ENCODE measurements around the gene SPOUT1.
"Not testable (repeated sequence)": the region's sequence is repeated elsewhere in the genome, so short reads cannot be mapped to it uniquely, and the experiment has no call there.

The SPOUT1 gene

GRCh38 chr9:128786681-128787601 is 42.7 kb downstream of the SPOUT1 start, which contains the start of gene TBC1D13:
TBC1D13 (plus strand) TSS chr9:128787253; CDS start chr9:128787354, 101 bp downstream.
- Histone ChIP-seq H3K36me3 (ENCODE audit: insufficient read depth, low read length) (peaks cover 21% of the 10 kb centered on the region), H3K27ac (ENCODE audit: low read depth, low read length) (peak within 1 kb of the TSS; percentile 65; the same call in 1 of the 2 replicates), H3K9ac (ENCODE audit: low read depth, low read length) (peak within 1 kb of the TSS; percentile 76), H3K4me3 (ENCODE audit: low read length) (peak within 1 kb of the TSS; percentile 99), H3K27me3 (ENCODE audit: insufficient read depth, low read length) (no peaks in the 10 kb centered on the region), H3K4me1 (ENCODE audit: insufficient read depth, low read length) (peaks cover 7% of the 10 kb centered on the region; the same call in 1 of the 2 replicates), H3K9me3 (ENCODE audit: insufficient read depth, low read depth, low read length) (no peaks in the 10 kb centered on the region)
- WGBS: 9% methylated on average over 64 of the region's 64 CpGs

DNA sequence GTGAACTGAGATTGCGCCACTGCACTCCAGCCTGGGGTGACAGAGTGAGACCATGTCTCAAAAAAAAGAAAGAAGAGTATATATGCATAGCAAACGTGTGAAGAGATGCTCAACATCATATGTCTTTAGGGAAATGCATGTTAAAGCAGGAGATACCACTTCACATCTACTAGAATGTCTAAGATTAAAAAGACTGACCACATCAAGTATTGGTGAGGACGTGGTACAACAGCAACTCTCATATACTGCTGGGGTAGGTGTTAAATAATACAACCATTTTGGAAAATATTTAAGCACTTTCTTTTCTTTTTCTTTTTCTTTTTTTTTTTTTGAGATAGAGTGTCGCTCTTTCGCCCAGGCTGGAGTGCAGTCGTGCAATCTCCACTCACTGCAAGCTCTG is 44.2 kb downstream of the SPOUT1 start:
- 91% methylated on average over 5 of the region's 6 CpGs for WGBS
- H3K27me3 ChIP-seq (ENCODE audit: insufficient read depth, low read length): no peaks in the 10 kb centered on the region
- no peak overlapping the region for H3K4me3 ChIP-seq (ENCODE audit: low read length)
- no peak overlapping the region for H3K27ac ChIP-seq (ENCODE audit: low read depth, low read length)
- H3K9me3 ChIP-seq (ENCODE audit: insufficient read depth, low read depth, low read length): no peaks in the 10 kb centered on the region
- no peak overlapping the region for H3K9ac ChIP-seq (ENCODE audit: low read depth, low read length)
- peaks cover 7% of the 10 kb centered on the region; the same call in 1 of the 2 replicates for H3K4me1 ChIP-seq (ENCODE audit: insufficient read depth, low read length)
- H3K36me3 ChIP-seq (ENCODE audit: insufficient read depth, low read length): peaks cover 6% of the 10 kb centered on the region

DNA sequence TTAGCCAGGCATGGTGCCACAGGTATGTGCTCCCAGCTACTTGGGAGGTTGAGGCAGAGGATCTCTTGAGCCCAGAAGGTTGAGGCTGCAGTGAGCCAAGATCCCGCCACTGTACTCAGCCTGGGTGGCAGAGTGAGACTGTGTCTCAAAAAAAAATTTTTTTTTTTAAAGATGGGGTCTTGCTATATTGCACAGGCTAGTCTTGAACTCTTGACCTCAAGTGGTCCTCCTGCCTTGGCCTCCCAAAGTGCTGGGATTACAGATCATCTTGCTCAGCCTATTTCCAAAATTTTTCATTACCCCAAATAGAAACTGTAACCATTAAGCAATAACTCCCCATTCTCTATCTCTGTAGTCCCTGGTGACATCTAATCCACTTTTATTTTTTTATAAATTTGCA is 46.9 kb downstream of the SPOUT1 start:
- WGBS: 86% methylated on average over 1 of the region's 1 CpG
- H3K4me3 ChIP-seq (ENCODE audit: low read length): no peak overlapping the region
- no peak overlapping the region for H3K27ac ChIP-seq (ENCODE audit: low read depth, low read length)

GRCh38 chr9:128781187-128782070 is 48.2 kb downstream of the SPOUT1 start:
- WGBS: 85% methylated on average over 7 of the region's 7 CpGs
- Histone ChIP-seq H3K27me3 (ENCODE audit: insufficient read depth, low read length) (no peaks in the 10 kb centered on the region), H3K4me1 (ENCODE audit: insufficient read depth, low read length) (no peaks in the 10 kb centered on the region), H3K9me3 (ENCODE audit: insufficient read depth, low read depth, low read length) (no peaks in the 10 kb centered on the region), H3K27ac (ENCODE audit: low read depth, low read length) (no peak overlapping the region), H3K9ac (ENCODE audit: low read depth, low read length) (no peak overlapping the region), H3K4me3 (ENCODE audit: low read length) (no peak overlapping the region), H3K36me3 (ENCODE audit: insufficient read depth, low read length) (no peaks in the 10 kb centered on the region)

More for the DNA sequence above, 46.9 kb downstream of the SPOUT1 start:
- H3K27me3 ChIP-seq (ENCODE audit: insufficient read depth, low read length): no peaks in the 10 kb centered on the region
- peaks cover under 1% of the 10 kb centered on the region; the same call in 1 of the 2 replicates for H3K4me1 ChIP-seq (ENCODE audit: insufficient read depth, low read length)
- H3K9me3 ChIP-seq (ENCODE audit: insufficient read depth, low read depth, low read length): no peaks in the 10 kb centered on the region
- H3K9ac ChIP-seq (ENCODE audit: low read depth, low read length): no peak overlapping the region
- no peaks in the 10 kb centered on the region for H3K36me3 ChIP-seq (ENCODE audit: insufficient read depth, low read length)

DNA sequence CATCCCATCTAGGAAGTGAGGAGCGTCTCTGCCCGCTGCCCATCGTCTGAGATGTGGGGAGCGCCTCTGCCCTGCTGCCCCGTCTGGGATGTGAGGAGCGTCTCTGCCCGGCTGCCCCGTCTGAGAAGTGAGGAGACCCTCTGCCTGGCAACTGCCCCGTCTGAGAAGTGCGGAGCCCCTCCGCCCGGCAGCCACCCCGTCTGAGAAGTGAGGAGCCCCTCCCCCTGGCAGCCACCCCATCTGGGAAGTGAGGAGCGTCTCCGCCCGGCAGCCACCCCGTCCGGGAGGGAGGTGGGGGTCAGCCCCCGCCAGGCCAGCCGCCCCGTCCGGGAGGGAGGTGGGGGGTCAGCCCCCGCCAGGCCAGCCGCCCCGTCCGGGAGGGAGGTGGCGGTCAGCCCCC is 49.5 kb downstream of the SPOUT1 start:
- 97% methylated on average over 21 of the region's 27 CpGs for WGBS
- not testable (repeated sequence) for H3K27me3 ChIP-seq (ENCODE audit: insufficient read depth, low read length); H3K4me3 ChIP-seq (ENCODE audit: low read length); H3K9me3 ChIP-seq (ENCODE audit: insufficient read depth, low read depth, low read length); H3K36me3 ChIP-seq (ENCODE audit: insufficient read depth, low read length); H3K27ac ChIP-seq (ENCODE audit: low read depth, low read length); H3K4me1 ChIP-seq (ENCODE audit: insufficient read depth, low read length); H3K9ac ChIP-seq (ENCODE audit: low read depth, low read length)

DNA sequence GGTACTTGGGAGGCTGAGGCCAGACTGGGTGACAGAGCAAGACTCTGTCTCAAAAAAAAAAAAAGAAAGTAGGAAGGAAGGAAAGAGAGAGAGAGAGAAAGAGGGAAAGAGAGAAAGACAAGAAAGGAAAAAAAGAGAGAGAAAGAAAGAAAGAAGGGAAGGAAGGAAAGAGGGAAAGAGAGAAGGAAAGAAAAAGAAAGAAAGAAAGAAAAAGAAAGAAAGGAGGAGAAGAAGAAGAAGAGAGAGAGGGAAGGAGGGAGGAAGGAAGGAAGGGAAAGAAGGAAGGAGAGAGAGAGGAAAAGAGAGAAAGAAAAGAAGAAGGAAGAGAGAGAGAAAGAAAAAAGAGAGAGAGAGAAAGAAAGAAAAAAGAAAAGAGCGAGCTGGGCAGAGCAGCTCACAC is 54.8 kb downstream of the SPOUT1 start:
- H3K36me3 ChIP-seq (ENCODE audit: insufficient read depth, low read length): no peaks in the 10 kb centered on the region
- H3K27me3 ChIP-seq (ENCODE audit: insufficient read depth, low read length): no peaks in the 10 kb centered on the region
- H3K9me3 ChIP-seq (ENCODE audit: insufficient read depth, low read depth, low read length): no peaks in the 10 kb centered on the region
- WGBS: 83% methylated on average over 1 of the region's 1 CpG
- no peak overlapping the region for H3K27ac ChIP-seq (ENCODE audit: low read depth, low read length)
- no peaks in the 10 kb centered on the region for H3K4me1 ChIP-seq (ENCODE audit: insufficient read depth, low read length)
- no peak overlapping the region for H3K4me3 ChIP-seq (ENCODE audit: low read length)
- H3K9ac ChIP-seq (ENCODE audit: low read depth, low read length): no peak overlapping the region

- Histone ChIP-seq H3K36me3 (ENCODE audit: insufficient read depth, low read length) (no peaks in the 10 kb centered on the region), H3K27me3 (ENCODE audit: insufficient read depth, low read length) (no peaks in the 10 kb centered on the region), H3K9me3 (ENCODE audit: insufficient read depth, low read depth, low read length) (no peaks in the 10 kb centered on the region), H3K9ac (ENCODE audit: low read depth, low read length) (no peak overlapping the region), H3K4me1 (ENCODE audit: insufficient read depth, low read length) (no peaks in the 10 kb centered on the region), H3K27ac (ENCODE audit: low read depth, low read length) (no peak overlapping the region), H3K4me3 (ENCODE audit: low read length) (no peak overlapping the region)
- 98% methylated on average over 5 of the region's 5 CpGs for WGBS
These were observed 56.5 kb downstream of the SPOUT1 start for GRCh38 chr9:128773049-128773448.

- Histone ChIP-seq H3K4me3 (ENCODE audit: low read length) (peak within 1 kb of the TSS; percentile 81), H3K27ac (ENCODE audit: low read depth, low read length) (peak within 1 kb of the TSS; percentile 93), H3K27me3 (ENCODE audit: insufficient read depth, low read length) (no peaks in the 10 kb centered on the region), H3K36me3 (ENCODE audit: insufficient read depth, low read length) (no peaks in the 10 kb centered on the region), H3K4me1 (ENCODE audit: insufficient read depth, low read length) (no peaks in the 10 kb centered on the region), H3K9ac (ENCODE audit: low read depth, low read length) (peak within 1 kb of the TSS; percentile 79), H3K9me3 (ENCODE audit: insufficient read depth, low read depth, low read length) (no peaks in the 10 kb centered on the region)
- WGBS: 4% methylated on average over 72 of the region's 72 CpGs
These were observed 57.7 kb downstream of the SPOUT1 start, which contains the start of gene ZER1 for GRCh38 chr9:128771745-128772519. ZER1 (minus strand) TSS chr9:128771927; CDS start chr9:128755565, 16,362 bp downstream.

DNA sequence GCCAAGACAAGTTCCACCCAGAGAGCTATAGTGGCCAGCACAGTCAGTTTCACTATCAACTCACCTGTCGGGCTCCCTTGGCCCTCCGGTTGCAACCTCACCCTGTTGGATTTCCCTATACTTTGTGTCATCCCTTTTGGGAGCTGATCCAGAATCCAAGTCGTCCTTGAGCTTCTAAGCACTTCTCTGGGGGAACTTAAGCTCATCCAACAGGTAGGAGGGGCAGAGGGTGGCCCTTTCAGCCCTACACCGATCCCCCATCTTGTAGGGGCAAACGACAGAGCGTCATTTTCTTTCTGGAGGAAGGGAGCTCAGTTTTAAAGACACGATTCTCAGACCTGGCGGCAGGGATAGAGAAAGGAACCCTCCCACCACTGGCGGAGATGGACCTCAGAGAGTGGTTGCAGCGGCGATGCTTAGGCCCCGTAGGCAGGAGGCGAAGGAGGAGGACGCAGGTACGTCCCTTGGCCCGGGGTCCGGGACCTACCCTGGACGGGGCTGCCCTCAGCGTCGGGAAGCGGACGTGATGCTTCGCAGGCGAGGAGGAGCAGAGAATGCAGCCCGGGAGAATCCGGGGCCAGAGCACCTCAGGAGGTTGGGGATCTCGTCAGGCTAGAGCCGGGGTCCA is 58.4 kb downstream of the SPOUT1 start:
- H3K4me3 ChIP-seq (ENCODE audit: low read length): peak overlapping the region; percentile 81
- H3K9me3 ChIP-seq (ENCODE audit: insufficient read depth, low read depth, low read length): no peaks in the 10 kb centered on the region
- no peaks in the 10 kb centered on the region for H3K36me3 ChIP-seq (ENCODE audit: insufficient read depth, low read length)
- no peaks in the 10 kb centered on the region for H3K4me1 ChIP-seq (ENCODE audit: insufficient read depth, low read length)
- H3K27ac ChIP-seq (ENCODE audit: low read depth, low read length): peak overlapping the region; percentile 93
- 3% methylated on average over 27 of the region's 28 CpGs for WGBS
- H3K27me3 ChIP-seq (ENCODE audit: insufficient read depth, low read length): no peaks in the 10 kb centered on the region
- peak overlapping the region; percentile 79 for H3K9ac ChIP-seq (ENCODE audit: low read depth, low read length)
